Measurements from ENCODE around the gene GPATCH2L.

- TF ChIP-seq, protein P1, sequence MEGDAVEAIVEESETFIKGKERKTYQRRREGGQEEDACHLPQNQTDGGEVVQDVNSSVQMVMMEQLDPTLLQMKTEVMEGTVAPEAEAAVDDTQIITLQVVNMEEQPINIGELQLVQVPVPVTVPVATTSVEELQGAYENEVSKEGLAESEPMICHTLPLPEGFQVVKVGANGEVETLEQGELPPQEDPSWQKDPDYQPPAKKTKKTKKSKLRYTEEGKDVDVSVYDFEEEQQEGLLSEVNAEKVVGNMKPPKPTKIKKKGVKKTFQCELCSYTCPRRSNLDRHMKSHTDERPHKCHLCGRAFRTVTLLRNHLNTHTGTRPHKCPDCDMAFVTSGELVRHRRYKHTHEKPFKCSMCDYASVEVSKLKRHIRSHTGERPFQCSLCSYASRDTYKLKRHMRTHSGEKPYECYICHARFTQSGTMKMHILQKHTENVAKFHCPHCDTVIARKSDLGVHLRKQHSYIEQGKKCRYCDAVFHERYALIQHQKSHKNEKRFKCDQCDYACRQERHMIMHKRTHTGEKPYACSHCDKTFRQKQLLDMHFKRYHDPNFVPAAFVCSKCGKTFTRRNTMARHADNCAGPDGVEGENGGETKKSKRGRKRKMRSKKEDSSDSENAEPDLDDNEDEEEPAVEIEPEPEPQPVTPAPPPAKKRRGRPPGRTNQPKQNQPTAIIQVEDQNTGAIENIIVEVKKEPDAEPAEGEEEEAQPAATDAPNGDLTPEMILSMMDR (IDR thresholded peaks at IDR 0.05; ENCODE audit: low read length) = no peak
- TF ChIP-seq EZH2phosphoT487 (IDR thresholded peaks at IDR 0.05; ENCODE audit: low read length) (no peak), EZH2 (optimal IDR thresholded peaks at IDR 0.05; ENCODE audit: low read depth, low read length) (no peak)
These were observed 110.9 kb downstream of the GPATCH2L start for GRCh38 chr14:76262641-76263040.
